T-helper 2 cell treated with Interferon-gamma antibody and Interleukin-4, amounts not matched to agents 100 ng/mL and 5 ng/mL, for 36 hours (primary cell): Measurements from ENCODE around the gene CFAP20. TPM values are rescaled to one million over a fixed set of nuclear protein-coding genes. Genes with fewer than 3 reads are reported as not detected.
"Not testable (repeated sequence)": the region's sequence is repeated elsewhere in the genome, so short reads cannot be mapped to it uniquely, and the experiment has no call there.

Experiments used
- intact Hi-C: fragments of 100-400 bp; cut with micrococcal nuclease; formaldehyde crosslinking; loops from one replicate; pipeline ENCODE4 v1.15.1; 2023
- total RNA-seq: library from RNA; stranded (reverse); gene quantifications from 2 replicates; pipeline ENCODE4 v1.2.3, GENCODE V29; 2022

The CFAP20 gene
- total RNA-seq, 1 donor from 2014 or later, result 43.8 TPM

DNA sequence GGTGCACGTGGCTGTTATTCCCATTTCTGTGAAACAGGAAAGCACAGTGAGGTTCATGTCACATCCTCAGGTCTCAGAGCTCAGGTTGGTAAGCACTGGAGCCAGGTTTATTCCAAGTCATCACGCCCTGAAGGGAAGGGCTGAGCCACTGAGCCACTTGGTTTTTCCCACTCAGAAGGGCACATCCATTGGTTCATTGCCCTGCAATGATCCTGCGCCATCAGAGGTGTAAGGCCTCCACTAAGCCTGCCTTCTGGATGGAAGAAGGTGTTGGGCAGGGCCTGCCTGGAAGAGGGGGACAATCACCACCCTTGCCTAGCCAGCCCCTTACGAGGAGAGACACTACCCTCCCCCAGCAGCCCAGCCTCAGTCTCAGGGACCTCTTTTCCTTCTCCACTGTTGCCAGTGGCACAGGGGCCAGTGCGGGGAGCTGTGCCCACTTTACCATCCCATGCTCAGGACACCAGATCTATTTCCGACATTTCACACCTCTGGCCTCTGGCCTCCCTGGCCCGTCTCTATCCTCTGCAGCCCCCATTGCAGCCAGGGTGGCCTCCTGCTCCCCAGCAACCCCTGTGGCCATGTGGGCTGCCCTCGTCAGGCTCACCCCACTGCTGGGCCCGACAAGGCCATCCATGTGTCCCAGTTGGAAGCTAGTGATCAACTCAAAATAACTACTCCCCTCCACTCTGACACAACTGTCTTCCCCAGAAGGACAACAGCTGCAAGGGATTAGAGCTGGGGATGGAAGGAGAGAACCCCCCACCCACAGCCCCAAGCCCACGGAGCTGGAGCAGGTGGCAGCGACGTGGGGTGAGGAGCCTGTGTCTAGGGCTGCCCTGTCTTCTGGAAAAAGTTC is 29.9 kb downstream of the CFAP20 start:
- intact Hi-C loops, result no loop called here

DNA sequence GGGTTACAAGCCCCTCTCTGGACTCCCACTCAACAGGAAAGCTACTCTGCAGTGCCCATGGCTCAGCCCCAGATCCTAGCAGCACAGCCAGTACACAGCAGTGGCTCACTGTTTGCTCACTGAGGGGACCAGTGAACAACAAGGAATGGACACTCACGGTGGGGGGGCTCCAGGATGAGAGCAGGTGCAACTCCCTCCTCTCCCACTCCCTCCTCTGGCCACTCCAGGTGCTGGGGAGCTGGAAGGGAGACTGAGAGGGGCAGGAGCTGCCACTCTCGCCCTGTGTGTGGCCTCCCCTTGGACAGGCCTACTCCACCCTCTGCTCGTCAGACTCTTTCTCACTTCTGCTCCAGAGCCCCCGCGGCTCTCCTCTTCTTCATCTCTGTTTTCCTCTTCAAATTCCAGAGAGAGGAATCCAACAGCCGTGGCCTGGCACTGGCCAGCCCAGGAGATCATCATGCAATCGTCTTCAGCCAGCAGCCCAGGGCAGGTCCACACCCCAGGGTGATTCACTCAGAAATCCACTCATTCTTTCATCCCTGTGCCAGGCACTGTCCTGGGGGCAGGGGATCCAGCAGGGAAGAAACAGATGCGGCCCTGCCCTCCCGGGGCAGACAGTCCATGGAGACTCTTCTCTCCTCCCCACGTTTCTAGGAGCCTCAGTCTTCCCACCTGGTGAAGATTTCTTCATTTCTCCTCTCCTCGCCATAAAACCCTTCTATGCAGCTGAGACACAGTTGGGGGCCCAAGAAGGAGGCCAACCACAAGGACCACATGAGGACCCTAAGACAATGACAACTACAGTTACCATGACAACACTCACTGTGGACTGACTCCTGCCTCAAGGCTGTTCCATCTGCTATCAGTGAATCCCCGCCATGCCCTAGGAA is 30.7 kb downstream of the CFAP20 start:
- intact Hi-C loops, result no loop called here

DNA sequence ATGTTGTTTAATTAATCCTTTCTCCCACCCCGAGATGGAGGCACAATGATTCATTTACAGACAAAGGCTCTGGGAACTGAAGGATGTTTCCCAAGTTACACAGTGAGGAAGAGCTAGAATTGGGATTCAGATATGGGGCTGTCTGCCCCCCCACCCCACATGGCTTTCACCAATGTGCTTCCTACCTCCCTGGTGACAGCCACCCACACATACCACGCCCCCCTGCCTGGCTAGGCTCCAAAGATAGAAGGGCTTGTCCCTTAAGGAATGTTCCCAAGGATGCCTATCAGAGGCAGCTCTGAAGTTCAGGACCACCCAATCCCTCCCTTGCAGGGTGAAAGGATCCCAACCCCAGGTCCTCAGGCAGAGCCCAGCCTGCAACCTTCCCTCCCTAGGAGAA is 32.9 kb downstream of the CFAP20 start:
- intact Hi-C loops, result no loop called here

DNA sequence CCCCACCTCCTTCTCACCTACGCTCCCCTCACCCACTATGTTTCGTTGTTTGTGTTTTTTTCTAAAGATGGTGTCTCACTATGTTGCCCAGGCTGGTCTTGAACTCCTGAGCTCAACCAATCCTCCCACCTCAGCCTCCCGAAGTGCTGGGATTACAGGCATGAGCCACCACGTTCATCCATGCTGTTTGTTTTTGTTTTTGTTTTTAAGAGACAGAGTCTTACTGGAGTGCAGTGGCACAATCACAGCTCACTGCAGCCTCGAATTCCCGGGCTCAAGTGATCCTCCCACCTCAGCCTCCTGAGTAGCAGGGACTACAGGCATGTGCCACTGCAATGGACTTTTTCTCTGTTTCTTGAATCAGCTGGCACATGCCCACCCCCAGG is 33.6 kb downstream of the CFAP20 start:
- intact Hi-C loops, result not testable (repeated sequence)

DNA sequence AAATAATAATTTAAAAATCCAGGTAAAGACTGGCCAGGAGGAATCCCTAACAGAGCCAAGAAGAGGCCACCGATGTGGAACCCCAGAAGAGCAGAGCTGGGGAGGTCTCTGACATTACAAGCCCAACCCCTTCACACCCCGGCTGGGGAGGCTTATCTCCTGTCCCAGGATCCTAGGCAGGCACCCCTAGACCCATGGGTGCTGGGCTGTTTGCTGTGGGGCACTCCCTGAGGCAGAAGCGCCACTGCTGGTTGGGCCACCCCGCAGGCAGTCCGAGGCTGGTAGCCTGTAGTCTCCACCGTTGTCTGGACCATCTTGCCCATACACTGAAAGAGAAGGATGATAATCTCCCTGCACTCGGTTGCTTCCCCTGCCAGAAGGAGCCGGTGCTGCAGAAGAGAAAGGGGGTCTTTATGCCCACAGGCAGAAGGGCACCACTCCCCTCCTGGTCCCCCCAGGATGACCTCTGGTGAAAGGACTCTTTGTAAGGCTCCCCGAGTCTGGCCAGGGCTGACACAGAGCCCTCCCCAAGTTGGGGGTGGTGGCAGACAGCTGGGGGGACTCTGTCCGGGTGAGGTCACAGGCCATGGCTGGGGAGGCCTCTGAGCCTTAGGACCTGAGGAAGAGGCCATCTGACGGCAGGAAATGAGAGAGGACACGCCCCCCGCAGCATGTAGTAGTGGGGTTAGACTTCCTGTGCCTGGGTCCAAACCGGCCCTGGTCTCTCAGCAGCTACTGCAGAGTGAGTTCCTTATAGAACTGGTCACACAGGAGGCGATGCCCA is 34.2 kb downstream of the CFAP20 start:
- intact Hi-C loops, result no loop called here

DNA sequence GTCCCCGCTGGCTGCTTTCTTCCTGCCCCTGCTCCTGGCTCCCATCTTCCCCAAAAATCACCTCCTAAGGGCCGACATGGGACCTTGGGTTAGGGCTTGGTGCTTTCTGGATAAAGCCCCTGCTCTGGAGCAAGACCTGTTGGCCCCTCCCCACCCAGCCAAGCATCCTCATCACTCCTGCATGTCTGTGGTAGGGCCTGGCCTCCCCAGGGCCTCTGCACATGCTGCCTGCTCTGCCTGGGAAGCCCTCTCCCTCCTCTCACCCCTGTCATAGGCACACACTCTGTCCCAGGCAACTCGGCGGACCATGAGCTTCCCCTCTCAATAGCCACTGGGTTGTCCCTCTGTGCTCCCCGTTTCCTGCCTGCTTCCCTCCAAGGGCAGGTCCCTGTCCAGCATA is 35.2 kb downstream of the CFAP20 start:
- intact Hi-C loops, result no loop called here

DNA sequence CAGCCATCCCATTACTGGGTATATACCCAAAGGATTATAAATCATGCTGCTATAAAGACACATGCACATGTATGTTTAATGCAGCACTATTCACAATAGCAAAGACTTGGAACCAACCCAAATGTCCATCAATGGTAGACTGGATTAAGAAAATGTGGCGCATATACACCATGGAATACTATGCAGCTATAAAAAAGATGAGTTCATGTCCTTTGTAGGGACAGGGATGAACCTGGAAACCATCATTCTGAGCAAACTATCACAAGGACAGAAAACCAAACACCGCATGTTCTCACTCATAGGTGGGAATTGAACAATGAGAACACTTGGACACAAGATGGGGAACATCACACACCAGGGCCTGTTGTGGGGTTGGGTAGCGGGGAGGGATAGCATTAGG is 38.8 kb downstream of the CFAP20 start:
- intact Hi-C loops, result not testable (repeated sequence)

DNA sequence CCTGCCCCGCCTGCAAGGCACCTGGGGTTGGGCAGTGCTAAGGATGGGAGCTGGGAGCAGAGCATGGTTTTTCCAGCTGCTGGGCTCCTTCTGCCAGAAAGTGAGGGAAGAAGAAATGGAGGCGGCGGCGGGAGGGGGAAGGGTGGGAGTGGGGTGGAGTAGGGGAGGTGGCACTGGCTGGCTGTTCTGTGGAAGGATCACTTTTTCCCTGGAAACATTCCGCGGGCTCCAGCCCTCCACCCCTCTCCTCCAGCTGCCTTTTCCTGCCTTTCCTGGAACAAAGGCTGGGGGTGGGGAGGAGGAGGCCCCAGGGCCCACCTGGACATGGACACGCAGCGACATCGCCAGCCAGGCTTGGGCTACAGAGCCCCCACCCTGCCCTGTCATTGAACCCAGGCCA is 41.1 kb downstream of the CFAP20 start:
- intact Hi-C loops, result no loop called here

DNA sequence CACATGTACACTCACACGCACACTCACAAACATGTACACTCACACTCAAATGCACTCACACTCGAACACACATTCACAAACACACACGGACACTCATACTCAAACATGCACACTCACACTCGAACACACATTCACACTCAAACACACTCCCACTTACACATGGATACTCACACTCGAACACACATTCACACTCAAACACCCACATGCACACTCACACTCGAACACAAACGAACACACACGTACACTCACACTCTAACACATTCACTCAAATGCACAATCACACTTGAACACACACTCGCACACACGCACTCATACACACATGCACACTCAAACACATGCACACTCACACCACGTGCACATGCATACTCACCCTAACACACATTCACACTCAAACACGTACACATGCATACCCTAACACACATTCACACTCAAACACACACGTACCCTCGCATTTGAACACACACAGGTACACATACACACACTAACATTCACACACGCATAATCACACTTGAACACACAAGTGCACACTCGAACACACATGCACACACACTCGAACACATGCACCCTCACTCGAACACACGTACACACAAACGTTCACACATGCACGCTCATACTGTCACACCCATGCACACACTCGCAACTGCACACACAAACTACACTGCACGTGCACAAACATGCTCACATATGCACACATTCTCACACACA is 41.8 kb downstream of the CFAP20 start:
- intact Hi-C loops, result no loop called here

DNA sequence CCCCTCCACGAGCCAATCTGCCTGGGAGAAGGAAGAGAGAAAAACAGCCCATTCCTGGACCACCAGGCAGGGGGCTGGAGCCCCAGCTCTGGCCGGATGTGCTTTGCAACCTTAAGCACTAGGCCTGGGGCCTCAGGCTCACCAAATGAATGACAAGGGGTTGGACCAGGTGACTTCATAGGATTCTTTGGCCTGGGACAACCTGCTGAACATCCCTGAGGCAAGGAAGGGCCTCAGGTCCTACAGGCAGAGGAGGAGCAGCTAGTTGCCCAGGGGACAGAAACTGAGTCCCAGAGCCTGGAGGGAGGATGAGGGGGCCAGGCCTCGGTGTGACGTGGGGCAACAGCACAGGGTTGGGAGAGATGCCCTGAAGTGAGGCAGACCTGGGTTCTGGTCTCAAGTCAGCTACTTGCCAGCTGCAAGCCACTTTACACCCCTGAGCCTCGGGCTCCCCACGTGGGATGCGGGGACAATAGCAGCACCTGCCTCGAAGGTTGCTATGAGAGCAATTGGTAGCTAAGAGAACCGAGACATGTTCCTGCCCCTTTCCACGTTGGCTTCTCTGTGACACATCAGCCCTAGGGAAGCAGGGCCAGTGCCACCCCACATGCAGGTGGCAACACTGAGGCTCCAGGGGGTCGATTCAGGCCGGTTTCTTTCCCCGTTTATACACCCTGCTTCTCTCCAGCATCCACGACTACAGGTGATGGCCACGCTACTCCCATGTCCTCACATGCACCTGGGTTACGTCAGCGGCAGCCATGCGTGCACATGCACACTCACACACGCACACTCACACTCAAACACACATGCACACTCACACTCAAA is 42.6 kb downstream of the CFAP20 start:
- intact Hi-C loops, result no loop called here

DNA sequence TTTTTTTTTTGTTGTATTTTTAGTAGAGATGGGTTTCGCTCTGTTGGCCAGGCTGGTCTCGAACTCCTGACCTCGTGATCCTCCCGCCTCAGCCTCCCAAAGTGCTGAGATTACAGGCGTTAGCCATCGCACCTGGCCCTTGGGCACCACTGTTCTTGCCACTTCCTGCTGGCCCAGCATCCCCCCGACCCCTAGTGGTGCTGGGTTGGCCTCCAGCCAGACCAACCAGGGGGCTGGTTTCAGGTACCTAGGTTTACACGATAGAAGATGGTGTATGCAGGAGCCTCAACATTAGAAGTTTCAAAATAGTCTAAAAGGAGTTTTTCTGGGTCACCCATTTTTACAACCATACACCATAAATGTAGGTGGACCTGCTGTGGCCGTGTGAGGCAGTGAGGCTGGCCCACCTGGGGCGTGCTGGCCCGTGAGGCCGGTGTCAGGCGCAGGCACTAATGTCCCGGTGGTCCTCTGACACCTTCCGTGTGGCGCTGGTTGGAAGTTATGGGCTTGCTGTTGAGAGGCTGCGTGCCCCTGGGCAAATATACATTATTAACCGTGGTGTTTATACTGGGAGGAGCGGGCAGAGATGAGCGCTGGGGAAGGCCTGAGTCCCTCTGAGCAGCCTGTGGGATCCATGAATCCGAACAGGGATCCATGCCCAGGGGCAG is 43.5 kb downstream of the CFAP20 start:
- intact Hi-C loops, result no loop called here

DNA sequence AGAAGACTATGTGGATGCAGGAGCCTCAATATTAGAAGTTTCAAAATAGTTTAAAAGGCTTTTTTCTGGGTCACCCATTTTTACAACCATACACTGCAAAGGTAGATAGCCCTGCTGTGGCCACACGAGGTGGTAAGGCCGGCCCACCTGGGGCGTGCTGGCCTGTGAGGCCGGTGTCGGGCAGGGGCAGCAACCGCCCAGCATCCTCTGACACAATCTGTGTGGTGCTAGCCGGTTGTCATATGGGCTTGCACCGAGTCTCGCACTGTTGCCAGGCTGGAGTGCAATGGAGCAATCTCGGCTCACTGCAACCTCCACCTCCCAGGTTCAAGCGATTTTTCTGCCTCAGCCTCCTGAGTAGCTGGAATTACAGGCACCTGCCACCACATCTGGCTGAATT is 44.0 kb downstream of the CFAP20 start:
- intact Hi-C loops, result no loop called here

DNA sequence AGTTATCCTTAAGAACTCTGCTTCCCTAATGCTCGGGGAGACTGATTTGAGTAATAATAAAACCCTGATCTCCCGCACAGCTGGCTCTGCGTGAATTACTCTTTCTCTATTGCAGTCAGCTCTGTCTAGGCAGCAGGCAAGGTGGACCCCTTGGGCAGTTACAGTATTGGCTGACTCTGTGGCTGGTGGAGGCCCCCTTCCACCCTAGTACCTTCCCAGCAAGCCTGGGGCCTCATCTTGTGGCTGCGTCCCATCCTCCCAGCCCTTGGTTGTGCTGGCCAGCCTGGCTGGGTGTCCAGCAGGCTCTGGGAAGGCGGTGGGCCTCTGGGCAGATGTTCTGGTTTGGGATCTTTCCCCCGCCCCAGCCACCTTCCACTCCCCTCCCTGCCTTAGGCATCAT is 44.5 kb downstream of the CFAP20 start:
- intact Hi-C loops, result no loop called here

DNA sequence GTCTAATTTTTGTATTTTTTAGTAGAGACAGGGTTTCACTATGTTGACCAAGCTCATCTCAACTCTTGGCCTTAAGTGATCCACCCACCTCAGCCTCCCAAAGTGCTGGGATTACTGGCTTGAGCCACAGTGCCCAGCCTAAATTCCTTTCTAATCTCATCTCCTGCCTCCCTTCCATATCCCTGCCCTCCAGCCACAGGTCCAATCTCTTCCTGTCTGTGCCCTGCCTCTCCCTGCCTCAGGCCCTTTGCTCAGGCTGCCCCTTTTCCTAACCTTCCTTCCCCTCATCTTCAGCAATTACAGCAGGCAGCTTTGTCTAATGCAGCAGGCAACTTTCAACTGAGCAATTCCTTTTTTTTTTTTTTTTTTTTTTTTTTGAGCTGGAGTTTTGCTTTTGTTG is 46.8 kb downstream of the CFAP20 start:
- intact Hi-C loops, result no loop called here

DNA sequence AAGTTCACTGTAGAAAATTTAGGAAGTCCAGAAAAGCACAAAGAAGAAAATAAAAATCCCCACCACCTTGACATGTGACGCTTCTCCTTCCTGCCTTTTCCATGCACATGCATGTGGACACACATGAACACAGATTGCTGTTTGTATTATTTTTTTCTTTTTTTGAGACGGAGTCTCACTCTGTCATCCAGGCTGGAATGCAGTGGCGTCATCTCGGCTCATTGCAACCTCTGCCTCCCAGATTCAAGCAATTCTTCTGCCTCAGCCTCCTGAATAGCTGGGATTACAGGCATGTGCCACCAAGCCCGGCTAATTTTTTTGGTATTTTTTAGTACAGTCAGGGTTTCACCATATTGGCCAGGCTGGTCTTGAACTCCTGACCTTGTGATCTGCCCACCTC is 48.5 kb downstream of the CFAP20 start:
- intact Hi-C loops, result not testable (repeated sequence)

DNA sequence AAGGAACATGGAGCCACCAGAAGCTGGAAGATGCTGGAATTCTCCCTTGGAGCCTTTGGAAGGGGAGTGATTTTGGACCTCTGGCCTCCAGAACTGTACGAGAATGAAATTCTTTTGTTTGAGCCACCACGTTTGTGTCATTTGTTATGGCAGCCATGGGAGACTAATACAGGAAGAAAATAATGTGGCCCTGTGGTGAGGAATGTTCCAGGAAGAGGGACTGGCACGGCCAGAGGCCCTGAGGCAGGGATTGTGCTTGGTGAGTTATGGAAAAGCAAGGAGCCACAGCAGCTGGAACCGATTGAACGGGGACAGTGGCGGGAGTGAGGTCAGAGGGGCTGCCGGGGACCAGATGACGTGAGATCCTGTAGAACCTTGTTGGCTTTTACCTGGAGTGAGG is 51.4 kb downstream of the CFAP20 start:
- intact Hi-C loops, result no loop called here

DNA sequence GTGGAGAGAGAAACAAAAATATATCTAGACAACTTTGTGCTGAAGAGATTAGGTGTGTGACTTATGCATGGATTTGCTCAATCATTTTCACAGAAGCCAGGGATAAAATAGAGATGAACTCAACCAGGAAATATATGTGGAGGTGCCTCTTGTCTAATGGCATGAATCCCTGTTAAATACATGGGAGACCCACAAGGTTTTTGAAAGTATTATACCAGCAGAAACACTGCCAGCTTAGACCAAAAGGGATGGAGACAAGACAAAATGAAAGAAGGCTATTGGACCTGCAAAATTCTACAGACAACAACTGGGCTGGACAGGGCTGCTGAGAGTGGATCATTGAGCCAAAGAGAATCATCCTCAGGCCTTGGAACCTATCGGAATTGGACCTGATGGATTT is 52.7 kb downstream of the CFAP20 start:
- intact Hi-C loops, result no loop called here

DNA sequence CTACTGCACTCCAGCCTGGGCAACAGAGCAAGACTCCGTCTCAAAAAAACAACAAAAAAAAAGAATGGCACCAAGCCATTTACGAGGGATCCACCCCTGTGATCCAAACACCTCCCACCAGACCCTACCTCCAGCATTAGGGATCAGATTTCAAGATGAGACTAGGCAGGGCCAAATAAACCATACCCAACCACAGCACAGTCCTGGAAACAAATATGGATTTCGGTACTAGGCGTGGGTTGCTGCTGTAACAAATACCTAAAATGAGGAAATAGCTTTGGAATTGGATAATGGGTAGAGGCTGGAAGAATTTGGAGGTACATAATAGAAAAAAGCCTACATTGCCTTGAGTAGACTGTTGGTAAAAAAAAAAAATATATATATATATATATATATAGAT is 54.5 kb downstream of the CFAP20 start:
- intact Hi-C loops, result no loop called here

DNA sequence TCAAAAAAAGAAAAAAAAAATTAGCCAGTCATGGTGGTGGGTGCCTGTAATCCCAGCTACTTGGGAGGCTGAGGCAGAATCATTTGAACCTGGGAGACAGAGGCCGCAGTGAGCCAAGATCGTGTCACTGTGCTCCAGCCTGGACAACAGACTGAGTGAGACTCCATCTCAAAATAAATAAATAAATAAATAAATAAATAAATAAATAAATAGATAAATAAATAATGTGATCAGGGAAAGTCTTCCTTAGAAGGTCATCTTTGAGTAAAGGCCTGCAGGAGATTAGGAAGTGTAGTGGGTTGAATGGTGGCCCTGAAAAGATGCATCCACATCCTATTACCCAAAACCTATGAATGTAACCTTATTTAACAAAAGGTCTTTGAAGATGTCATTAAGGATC is 56.1 kb downstream of the CFAP20 start:
- intact Hi-C loops, result not testable (repeated sequence)

DNA sequence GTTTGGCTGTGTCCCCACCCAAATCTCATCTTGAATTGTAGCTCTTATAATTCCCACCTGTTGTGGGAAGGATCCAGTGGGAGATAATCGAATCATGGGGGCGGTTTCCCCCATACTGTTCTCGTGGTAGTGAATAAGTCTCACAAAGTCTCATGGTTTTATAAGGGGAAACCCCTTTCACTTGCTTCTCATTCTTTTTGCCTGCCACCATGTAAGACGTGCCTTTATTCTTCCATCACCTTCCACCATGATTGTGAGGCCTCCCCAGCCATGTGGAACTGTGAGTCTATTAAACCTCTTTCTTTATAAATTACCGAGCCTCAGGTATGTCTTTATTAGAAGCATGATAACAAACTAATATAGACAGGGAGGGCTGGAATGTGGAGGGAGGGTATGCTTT is 57.0 kb downstream of the CFAP20 start:
- intact Hi-C loops, result not testable (repeated sequence)
